Measurements from ENCODE around the gene NTSR1.

- TF ChIP-seq CTCF (IDR thresholded peaks at IDR 0.05; ENCODE audit: low read depth, low read length) (no peak), EZH2phosphoT487 (IDR thresholded peaks at IDR 0.05; ENCODE audit: low read depth) (no peak)
Measured at GRCh38 chr20:62704341-62704948, 4.2 kb upstream of the NTSR1 start.

Data from OCI-LY3 (cell line).